ENCODE results near the gene NHS.

Gene NHS

DNA sequence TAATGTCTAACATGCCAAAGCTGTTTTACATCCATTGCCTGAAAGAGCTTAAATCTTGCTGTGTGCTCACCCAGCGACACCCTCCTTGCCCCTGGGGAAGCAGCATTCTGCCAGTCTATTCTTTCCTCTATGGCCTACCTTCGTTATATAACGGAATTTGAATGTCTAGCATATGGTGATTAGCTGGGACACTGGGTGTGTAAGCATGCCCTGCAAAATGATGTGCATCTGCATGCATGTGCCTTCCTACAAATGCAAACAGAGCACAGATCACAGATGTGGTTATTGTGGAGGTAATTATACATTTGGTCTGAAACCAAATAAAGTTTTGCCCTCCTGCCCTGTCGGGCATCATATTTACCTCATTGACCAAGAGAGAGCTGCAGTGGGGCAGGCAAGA is 90.8 kb downstream of the NHS start:
- TF ChIP-seq CTCF (IDR thresholded peaks at IDR 0.05; ENCODE audit: low read depth, low read length): no peak
- no peak for DNase-seq
- Histone ChIP-seq H3K4me1 (no peaks in the 10 kb centered on the region), H3K36me3 (no peaks in the 10 kb centered on the region), H3K9me3 (no peaks in the 10 kb centered on the region), H3K27me3 (no peaks in the 10 kb centered on the region), H3K4me3 (ENCODE audit: low read depth, low read length) (no peak overlapping the region)

- no peak for TF ChIP-seq CTCF (IDR thresholded peaks at IDR 0.05; ENCODE audit: low read depth, low read length)
- H3K4me3 ChIP-seq (ENCODE audit: low read depth, low read length): no peak overlapping the region
- no peaks in the 10 kb centered on the region for H3K27me3 ChIP-seq
- no peaks in the 10 kb centered on the region for H3K9me3 ChIP-seq
- H3K36me3 ChIP-seq: no peaks in the 10 kb centered on the region
- DNase-seq: no peak
- no peaks in the 10 kb centered on the region for H3K4me1 ChIP-seq
Observed at GRCh38 chrX:17470136-17470535, 95.1 kb downstream of the NHS start.

GRCh38 chrX:17471121-17471520 is 96.1 kb downstream of the NHS start:
- Histone ChIP-seq H3K27me3 (no peaks in the 10 kb centered on the region), H3K9me3 (no peaks in the 10 kb centered on the region), H3K36me3 (no peaks in the 10 kb centered on the region), H3K4me1 (no peaks in the 10 kb centered on the region), H3K4me3 (ENCODE audit: low read depth, low read length) (no peak overlapping the region)
- no peak for DNase-seq
- TF ChIP-seq CTCF (IDR thresholded peaks at IDR 0.05; ENCODE audit: low read depth, low read length): no peak

- Histone ChIP-seq H3K9me3 (no peaks in the 10 kb centered on the region), H3K27me3 (no peaks in the 10 kb centered on the region), H3K4me3 (ENCODE audit: low read depth, low read length) (no peak overlapping the region), H3K4me1 (no peaks in the 10 kb centered on the region), H3K36me3 (no peaks in the 10 kb centered on the region)
- no peak for DNase-seq
- no peak for TF ChIP-seq CTCF (IDR thresholded peaks at IDR 0.05; ENCODE audit: low read depth, low read length)
Observed at GRCh38 chrX:17471861-17472260, 96.9 kb downstream of the NHS start.

- no peaks in the 10 kb centered on the region for H3K36me3 ChIP-seq
- H3K9me3 ChIP-seq: no peaks in the 10 kb centered on the region
- no peak for TF ChIP-seq CTCF (IDR thresholded peaks at IDR 0.05; ENCODE audit: low read depth, low read length)
- H3K27me3 ChIP-seq: no peaks in the 10 kb centered on the region
- DNase-seq: no peak
- H3K4me1 ChIP-seq: no peaks in the 10 kb centered on the region
- no peak overlapping the region for H3K4me3 ChIP-seq (ENCODE audit: low read depth, low read length)
Observed at GRCh38 chrX:17472424-17472823, 97.4 kb downstream of the NHS start.

DNA sequence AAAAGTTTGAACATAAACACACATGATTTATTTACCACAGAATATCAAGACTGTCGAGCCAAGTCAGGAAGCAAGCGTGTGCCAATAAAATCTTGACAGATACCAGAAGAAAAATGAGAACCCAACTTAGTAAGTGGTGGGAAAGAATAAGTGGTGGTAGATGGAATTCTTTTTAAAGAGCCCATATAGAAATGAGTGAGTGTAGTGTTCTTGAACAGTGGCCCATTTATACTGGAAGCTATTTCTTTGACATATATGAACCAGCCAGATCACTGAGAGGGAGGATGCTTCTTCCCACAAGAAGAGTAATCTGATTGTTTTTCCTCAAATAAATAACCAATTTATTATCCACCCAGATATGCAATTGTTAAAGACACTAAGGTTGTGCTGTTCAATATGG is 98.0 kb downstream of the NHS start:
- TF ChIP-seq CTCF (IDR thresholded peaks at IDR 0.05; ENCODE audit: low read depth, low read length): no peak
- no peaks in the 10 kb centered on the region for H3K4me1 ChIP-seq
- H3K9me3 ChIP-seq: no peaks in the 10 kb centered on the region
- H3K4me3 ChIP-seq (ENCODE audit: low read depth, low read length): no peak overlapping the region
- no peaks in the 10 kb centered on the region for H3K27me3 ChIP-seq
- DNase-seq: no peak
- H3K36me3 ChIP-seq: no peaks in the 10 kb centered on the region

All from BE2C (cell line).